SK-MEL-5 (cell line): ENCODE measurements around the gene APBB1. TPM values are rescaled to one million over a fixed set of nuclear protein-coding genes. Genes with fewer than 3 reads are reported as not detected.
A peak's percentile ranks its signal among the peaks of the same experiment; 100 is the strongest.

Experiments
- DNase-seq: peaks from one replicate; pipeline ENCODE4 v3.0.0-alpha.2; 2016; ENCODE audit warnings: low read depth, low spot score
- in situ Hi-C: cut with HindIII; loops from 2 replicates; pipeline ENCODE4 v1.10.0; 2016; ENCODE audit warnings: low sequenced_read_pairs, high pct_unique_total_duplicates, low pct_unique_long_range_greater_than_20kb
- total RNA-seq: library from RNA; depleted of rRNA; stranded (reverse); fragments of >200 nt; shearing (Covaris generic); gene quantifications from 2 replicates; pipeline ENCODE4 v1.2.3, GENCODE V29; 2014

Gene APBB1
- total RNA-seq, 1 experiment from 2014 or later: 46.2 TPM

- in situ Hi-C loops: no loop called here
- DNase-seq: no peak
Observed at GRCh38 chr11:6431861-6432260, 13.0 kb upstream of the APBB1 start.

GRCh38 chr11:6427516-6427915, 8.6 kb upstream of the APBB1 start:
- DNase-seq: no peak
- in situ Hi-C loops: no loop called here

- in situ Hi-C loops: no loop called here
- DNase-seq: no peak
Observed at GRCh38 chr11:6420677-6421076, 1.8 kb upstream of the APBB1 start.

- DNase-seq: no peak
- in situ Hi-C loops: no loop called here
Observed at GRCh38 chr11:6418557-6419008, 311 bp downstream of the APBB1 start.

GRCh38 chr11:6417907-6418556, 862 bp downstream of the APBB1 start:
- no peak for DNase-seq
- in situ Hi-C loops: no loop called here

GRCh38 chr11:6415797-6416196, 3.1 kb downstream of the APBB1 start:
- in situ Hi-C loops: no loop called here

GRCh38 chr11:6414874-6415328, 4.0 kb downstream of the APBB1 start:
- peak; percentile 66 for DNase-seq
- in situ Hi-C loops: no loop called here

More at GRCh38 chr11:6415797-6416196, 3.1 kb downstream of the APBB1 start:
- no peak for DNase-seq

GRCh38 chr11:6413791-6414201, 5.1 kb downstream of the APBB1 start:
- DNase-seq: no peak
- in situ Hi-C loops: no loop called here

GRCh38 chr11:6411594-6412031, 7.3 kb downstream of the APBB1 start:
- no peak for DNase-seq
- in situ Hi-C loops: no loop called here

- DNase-seq: no peak
- in situ Hi-C loops: no loop called here
Observed at GRCh38 chr11:6410695-6411430, 8.0 kb downstream of the APBB1 start.

GRCh38 chr11:6406370-6406769, 12.5 kb downstream of the APBB1 start:
- in situ Hi-C loops: no loop called here
- no peak for DNase-seq

GRCh38 chr11:6405846-6406245, 13.0 kb downstream of the APBB1 start:
- no peak for DNase-seq
- in situ Hi-C loops: no loop called here

GRCh38 chr11:6405052-6405667, 13.7 kb downstream of the APBB1 start:
- in situ Hi-C loops: no loop called here
- DNase-seq: no peak

GRCh38 chr11:6404342-6405051, 14.4 kb downstream of the APBB1 start:
- in situ Hi-C loops: no loop called here
- no peak for DNase-seq

- in situ Hi-C loops: no loop called here
- DNase-seq: no peak
Observed at GRCh38 chr11:6403539-6403938, 15.4 kb downstream of the APBB1 start.

- DNase-seq: no peak
- in situ Hi-C loops: no loop called here
Observed at GRCh38 chr11:6402561-6402981, 16.3 kb downstream of the APBB1 start.

GRCh38 chr11:6402061-6402470, 16.8 kb downstream of the APBB1 start:
- DNase-seq: no peak
- in situ Hi-C loops: no loop called here

- no peak for DNase-seq
- in situ Hi-C loops: no loop called here
Observed at GRCh38 chr11:6401464-6401863, 17.4 kb downstream of the APBB1 start.
